Cardiac muscle cell (in vitro differentiated cells and primary cell): ENCODE data around the gene EFCAB10. TPM values are rescaled to one million over a fixed set of nuclear protein-coding genes. Genes with fewer than 3 reads are reported as not detected.
A peak's percentile ranks its signal among the peaks of the same experiment; 100 is the strongest.

Experiments
- DNase-seq, 2 donors: peaks; one replicate each; pipeline versions ENCODE4 v3.0.0 to v3.0.0-alpha.2; 2010 to 2017; ENCODE audit warnings: low read depth in 1 of 2, low spot score in 1 of 2
- H3K27ac ChIP-seq: fragments of 200-600 bp; sonication (generic); 2 replicates; pipeline ENCODE4 v1.5.1; 2016
- H3K27me3 ChIP-seq: fragments of 200-600 bp; sonication (generic); 2 replicates; pipeline ENCODE4 v1.6.0; 2016; ENCODE audit warnings: control low read depth
- H3K36me3 ChIP-seq: fragments of 200-600 bp; sonication (generic); 2 replicates; pipeline ENCODE4 v1.5.1; 2016; ENCODE audit warnings: control low read depth
- H3K4me1 ChIP-seq: fragments of 200-600 bp; sonication (generic); 2 replicates; pipeline ENCODE4 v1.8.1; 2017; ENCODE audit warnings: low read depth, mild to moderate bottlenecking, mixed run types
- H3K4me3 ChIP-seq: fragments of 200-600 bp; sonication (generic); 2 replicates; pipeline ENCODE4 v1.5.1; 2016; ENCODE audit warnings: mild to moderate bottlenecking
- H3K9me3 ChIP-seq: fragments of 200-600 bp; sonication (generic); 2 replicates; pipeline ENCODE4 v1.5.1; 2017; ENCODE audit warnings: low read depth, mild to moderate bottlenecking, control low read depth
- CTCF ChIP-seq: IDR thresholded peaks from 2 replicates; pipeline ENCODE4 v1.5.1; 2012; ENCODE audit warnings: low read depth, mild to moderate bottlenecking, low read length
- polyA plus RNA-seq: library from polyadenylated mRNA; unstranded; fragments of >200 nt; fragmentation: Nextera tagmentation; extraction: Ambion mirVana; gene quantifications from 2 replicates; pipeline ENCODE4 v1.2.1, GENCODE V29; 2016
- total RNA-seq: library from RNA; depleted of rRNA; stranded (reverse); fragments of >200 nt; gene quantifications from 2 replicates; pipeline ENCODE4 v1.2.3, GENCODE V29; 2016

The EFCAB10 gene, protein sequence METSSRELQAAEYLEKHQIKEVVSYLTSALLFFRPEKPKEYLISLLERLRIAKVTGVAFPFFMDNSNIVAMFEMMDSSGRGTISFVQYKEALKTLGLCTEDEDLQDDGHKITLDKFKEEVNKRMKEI
- total RNA-seq (not detected in 2 replicates), polyA plus RNA-seq (0.57 and 1.5 TPM in 2 replicates)

- Histone ChIP-seq H3K36me3 (no peaks in the 10 kb centered on the region), H3K4me1 (no peaks in the 10 kb centered on the region), H3K27ac (no peak within 1 kb of the TSS), H3K9me3 (no peaks in the 10 kb centered on the region), H3K27me3 (no peaks in the 10 kb centered on the region), H3K4me3 (peak within 1 kb of the TSS; percentile 37)
- peak; percentile 62 to 95 for DNase-seq
- peak; percentile 7 for TF ChIP-seq CTCF
These were observed at the start of gene EFCAB10 for GRCh38 chr7:105581066-105581811. EFCAB10 (minus strand) TSS chr7:105581493; CDS start chr7:105581463, 30 bp downstream.

DNA sequence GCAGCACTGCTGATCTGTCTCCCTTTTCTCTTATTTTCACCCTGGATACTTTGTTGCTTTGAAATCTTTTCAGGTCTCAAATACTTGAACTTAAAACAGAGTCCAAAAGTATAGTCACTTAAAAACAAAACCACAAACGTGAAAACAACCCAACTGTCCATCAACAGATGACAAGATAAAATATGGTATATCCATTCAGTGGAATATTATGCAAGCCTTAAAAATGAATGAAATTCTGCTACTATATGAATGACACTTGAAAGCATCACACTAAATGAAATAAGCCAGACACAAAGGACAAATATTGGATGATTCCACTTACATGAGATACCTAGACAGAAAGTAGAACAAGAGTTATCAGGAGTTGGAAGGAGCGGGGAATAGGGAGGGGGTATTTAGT is 44.7 kb upstream of the EFCAB10 start:
- H3K4me3 ChIP-seq = no peak overlapping the region
- no peak for DNase-seq
- no peak overlapping the region for H3K27ac ChIP-seq
- H3K36me3 ChIP-seq = no peaks in the 10 kb centered on the region
- H3K4me1 ChIP-seq = no peaks in the 10 kb centered on the region
- no peaks in the 10 kb centered on the region for H3K27me3 ChIP-seq
- TF ChIP-seq CTCF = no peak
- H3K9me3 ChIP-seq = no peaks in the 10 kb centered on the region

GRCh38 chr7:105623906-105624305 is 42.6 kb upstream of the EFCAB10 start:
- no peak for DNase-seq
- H3K27ac ChIP-seq = no peak overlapping the region
- TF ChIP-seq CTCF = no peak
- H3K4me1 ChIP-seq = no peaks in the 10 kb centered on the region
- no peaks in the 10 kb centered on the region for H3K27me3 ChIP-seq
- no peak overlapping the region for H3K4me3 ChIP-seq
- H3K36me3 ChIP-seq = no peaks in the 10 kb centered on the region
- no peaks in the 10 kb centered on the region for H3K9me3 ChIP-seq

- TF ChIP-seq CTCF = no peak
- no peaks in the 10 kb centered on the region for H3K9me3 ChIP-seq
- no peaks in the 10 kb centered on the region for H3K36me3 ChIP-seq
- peaks cover 2% of the 10 kb centered on the region for H3K4me1 ChIP-seq
- H3K27ac ChIP-seq = no peak overlapping the region
- no peak for DNase-seq
- H3K4me3 ChIP-seq = no peak overlapping the region
- H3K27me3 ChIP-seq = no peaks in the 10 kb centered on the region
These were observed 42.1 kb upstream of the EFCAB10 start for GRCh38 chr7:105623378-105623777.

- H3K36me3 ChIP-seq = no peaks in the 10 kb centered on the region
- no peak overlapping the region for H3K4me3 ChIP-seq
- peaks cover 13% of the 10 kb centered on the region for H3K4me1 ChIP-seq
- H3K27ac ChIP-seq = no peak overlapping the region
- no peak for DNase-seq
- no peak for TF ChIP-seq CTCF
- no peaks in the 10 kb centered on the region for H3K9me3 ChIP-seq
- H3K27me3 ChIP-seq = no peaks in the 10 kb centered on the region
These were observed 40.9 kb upstream of the EFCAB10 start for GRCh38 chr7:105622106-105622731.
